ENCODE data around the gene ATP6V1B1.

DNA sequence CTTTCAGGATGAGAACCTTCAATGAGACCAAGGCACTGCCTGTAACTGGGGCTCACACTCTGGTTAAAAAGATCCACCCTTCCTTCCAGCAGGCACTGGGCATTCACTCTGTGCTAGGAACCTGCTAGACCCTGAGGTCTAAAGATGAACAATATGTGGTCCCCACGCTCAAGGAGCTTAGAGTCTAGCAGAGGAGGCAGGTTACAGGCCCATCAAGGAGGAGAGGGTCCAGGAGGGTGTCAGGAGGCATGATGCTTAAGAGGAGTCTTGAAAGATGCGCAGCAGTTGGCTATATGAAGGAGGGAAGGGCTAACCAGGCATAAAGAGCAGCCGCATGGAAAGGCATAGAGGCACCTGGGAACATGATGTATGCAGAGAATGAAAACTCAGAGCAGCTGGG, 47.3 kb downstream of the ATP6V1B1 start:
- TF ChIP-seq, protein P1, sequence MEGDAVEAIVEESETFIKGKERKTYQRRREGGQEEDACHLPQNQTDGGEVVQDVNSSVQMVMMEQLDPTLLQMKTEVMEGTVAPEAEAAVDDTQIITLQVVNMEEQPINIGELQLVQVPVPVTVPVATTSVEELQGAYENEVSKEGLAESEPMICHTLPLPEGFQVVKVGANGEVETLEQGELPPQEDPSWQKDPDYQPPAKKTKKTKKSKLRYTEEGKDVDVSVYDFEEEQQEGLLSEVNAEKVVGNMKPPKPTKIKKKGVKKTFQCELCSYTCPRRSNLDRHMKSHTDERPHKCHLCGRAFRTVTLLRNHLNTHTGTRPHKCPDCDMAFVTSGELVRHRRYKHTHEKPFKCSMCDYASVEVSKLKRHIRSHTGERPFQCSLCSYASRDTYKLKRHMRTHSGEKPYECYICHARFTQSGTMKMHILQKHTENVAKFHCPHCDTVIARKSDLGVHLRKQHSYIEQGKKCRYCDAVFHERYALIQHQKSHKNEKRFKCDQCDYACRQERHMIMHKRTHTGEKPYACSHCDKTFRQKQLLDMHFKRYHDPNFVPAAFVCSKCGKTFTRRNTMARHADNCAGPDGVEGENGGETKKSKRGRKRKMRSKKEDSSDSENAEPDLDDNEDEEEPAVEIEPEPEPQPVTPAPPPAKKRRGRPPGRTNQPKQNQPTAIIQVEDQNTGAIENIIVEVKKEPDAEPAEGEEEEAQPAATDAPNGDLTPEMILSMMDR (conservative IDR thresholded peaks at IDR 0.05 in 1 of 2, IDR thresholded peaks at IDR 0.05 in 1 of 2; ENCODE audit: low read depth in 1 of 2, low read length in 2 of 2): no peak
- no peak for TF ChIP-seq EZH2 (IDR thresholded peaks at IDR 0.05; ENCODE audit: low read length, missing control alignments)

Measured in fibroblast of lung (primary cell).